NCI-H510A (cell line): ENCODE results near the gene CCM2.
A peak's percentile ranks its signal among the peaks of the same experiment; 100 is the strongest.

Experiments used
- DNase-seq: peaks from one replicate; lab custom pipeline; 2025; lab: John Stamatoyannopoulos, UW

Gene CCM2

DNA sequence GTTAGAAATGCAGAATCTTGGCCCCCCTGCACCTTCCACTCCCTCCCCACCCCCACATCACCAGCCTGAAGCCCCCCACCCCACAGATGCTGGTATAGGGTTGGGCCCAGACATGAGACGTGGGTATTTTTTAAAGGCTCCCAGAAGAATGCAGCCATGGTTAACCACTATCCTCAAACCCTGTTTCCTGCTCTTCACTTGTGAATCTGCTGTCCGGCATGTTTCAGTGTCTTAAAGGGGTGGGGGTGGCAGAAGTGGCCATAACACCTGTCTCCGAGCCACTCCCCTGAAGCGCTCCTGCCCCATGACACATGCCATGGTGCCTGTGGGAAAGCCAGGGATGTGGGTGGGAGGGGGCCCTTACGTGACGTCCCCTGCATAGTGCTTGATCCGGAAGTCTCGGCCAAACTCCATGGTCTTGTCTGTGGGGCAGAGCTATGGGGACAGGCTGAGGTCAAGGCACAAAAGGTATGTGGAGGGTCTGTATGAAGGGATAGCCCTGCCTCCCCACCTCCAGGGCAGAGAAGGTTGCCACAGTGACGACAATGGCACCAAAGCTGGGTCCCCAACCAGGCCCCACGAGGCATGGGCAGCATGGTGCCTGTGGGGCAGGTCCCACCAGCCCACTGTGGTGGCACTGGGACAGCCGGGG lies 30.8 kb upstream of the CCM2 start:
- no peak for DNase-seq

DNA sequence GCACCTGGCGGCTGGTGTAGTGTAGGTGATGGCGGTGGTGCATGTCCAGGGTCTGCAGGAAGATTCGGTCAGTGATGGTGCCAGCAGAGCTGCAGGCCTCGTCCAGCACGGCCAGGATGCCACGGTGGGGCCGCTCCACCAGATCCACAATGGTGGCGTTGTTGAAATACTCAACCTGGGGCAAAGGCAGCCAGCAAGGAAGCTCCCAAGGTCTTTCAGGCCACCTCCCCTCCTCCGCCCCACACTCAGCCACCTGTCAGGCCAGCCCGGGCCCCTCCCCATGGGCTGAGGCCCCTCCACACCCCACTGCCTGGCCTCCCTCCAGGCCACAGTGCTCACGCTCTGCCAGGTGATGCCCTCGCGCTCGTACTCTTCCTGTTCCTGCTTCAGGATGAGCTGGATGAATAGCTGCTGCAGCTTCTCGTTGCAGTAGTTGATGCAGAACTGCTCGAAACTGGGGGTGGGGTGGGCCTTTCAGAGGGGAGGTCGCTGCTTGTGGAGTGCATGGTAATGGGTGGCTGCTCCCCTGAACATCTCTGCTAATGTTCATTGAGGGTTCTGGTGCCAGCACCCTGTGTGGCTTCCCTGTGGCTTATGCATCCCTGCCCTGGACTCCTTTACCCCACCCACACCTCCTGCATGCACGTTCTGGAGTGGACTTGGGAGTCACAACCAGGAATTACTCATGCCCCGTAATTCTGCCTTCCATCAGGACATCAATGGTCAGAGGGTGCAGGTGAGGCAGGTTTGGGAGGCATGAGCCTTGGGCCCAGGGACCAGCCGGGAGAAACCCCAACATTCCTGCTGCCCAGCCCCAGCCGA lies 30.1 kb upstream of the CCM2 start:
- DNase-seq = no peak

DNA sequence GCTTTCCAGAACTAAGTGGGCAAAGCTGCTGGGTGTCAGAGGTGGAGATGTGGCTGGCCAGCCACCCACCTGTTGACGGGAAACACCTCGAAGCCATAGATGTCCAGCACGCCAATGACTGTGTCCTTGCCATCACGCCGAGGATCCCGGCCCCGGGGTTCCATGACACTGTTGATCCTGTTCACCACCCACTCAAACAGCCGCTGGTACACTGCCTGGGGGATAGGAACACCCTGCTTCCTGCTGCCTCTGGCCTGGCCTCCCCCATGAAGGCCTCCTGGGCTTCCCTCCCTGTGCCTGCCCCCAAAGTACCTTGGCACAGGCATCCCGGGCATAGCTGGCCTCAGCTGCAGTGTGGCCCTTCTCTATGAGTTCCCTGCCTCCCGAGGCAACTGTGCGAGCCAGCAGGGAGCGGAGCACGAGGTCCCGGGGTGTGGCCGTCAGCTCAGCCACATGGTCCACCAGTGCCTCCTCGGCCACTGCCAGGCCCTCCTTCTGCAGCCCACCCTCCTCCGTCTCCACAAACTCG lies 29.4 kb upstream of the CCM2 start:
- DNase-seq = no peak

DNA sequence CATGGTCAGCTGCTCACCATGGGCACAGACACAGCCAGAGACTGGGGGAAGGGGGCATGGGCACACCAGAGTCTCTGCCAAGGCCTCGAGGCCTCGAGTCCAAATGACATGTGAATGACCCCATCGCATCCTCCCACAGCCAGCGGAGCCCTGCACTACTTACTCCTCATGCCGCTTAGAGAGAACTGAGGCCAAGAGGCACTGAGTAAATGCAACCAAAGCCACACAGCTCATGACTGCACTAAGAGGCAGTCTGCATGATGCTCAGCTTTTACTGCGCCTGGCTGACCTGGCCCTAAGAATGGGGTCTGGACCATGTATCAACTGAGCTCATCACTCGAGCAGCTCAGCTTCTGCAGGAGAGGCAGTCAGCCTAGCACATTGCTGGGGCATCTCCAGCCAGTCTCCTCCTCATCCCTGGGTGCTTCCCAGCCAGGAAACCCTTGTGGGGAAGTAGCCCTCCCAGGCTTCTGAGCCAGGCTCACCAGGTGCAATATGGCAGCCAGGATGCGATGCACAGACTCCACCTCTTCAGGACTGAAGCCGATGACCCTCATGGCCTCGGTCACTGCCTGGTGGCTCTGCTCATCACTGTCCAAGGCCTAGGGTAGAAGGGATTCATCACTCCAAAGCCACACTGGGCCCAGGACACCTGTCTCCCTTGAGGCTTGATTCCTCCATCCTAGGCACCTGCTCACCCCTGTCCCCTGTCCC lies 28.7 kb upstream of the CCM2 start:
- no peak for DNase-seq

DNA sequence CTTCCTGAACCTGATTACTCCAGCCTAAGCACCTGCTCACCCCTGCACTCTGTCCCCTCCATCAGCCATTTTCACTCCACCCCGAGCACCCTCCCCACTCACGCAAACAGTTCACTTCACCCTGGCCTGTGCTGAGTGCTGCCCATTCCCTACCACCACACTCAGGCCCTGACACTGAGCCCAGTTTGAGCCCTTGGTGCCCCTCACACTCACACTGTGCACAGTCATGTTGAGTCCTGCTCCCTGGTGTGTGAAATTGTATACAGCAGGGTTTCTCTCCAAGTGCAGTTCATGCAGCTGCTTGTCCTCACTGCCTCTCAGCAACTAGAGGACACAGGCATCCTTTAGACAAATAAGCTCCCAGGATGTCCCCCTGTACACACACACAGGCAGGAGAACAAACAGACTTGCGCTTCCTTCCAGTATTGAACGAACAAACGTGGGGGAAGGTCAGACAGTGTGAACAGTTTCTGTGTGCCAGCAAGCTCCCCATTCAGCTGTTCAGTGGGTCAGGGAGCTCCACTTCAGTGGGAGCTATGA lies 28.0 kb upstream of the CCM2 start:
- peak; percentile 41 for DNase-seq

DNA sequence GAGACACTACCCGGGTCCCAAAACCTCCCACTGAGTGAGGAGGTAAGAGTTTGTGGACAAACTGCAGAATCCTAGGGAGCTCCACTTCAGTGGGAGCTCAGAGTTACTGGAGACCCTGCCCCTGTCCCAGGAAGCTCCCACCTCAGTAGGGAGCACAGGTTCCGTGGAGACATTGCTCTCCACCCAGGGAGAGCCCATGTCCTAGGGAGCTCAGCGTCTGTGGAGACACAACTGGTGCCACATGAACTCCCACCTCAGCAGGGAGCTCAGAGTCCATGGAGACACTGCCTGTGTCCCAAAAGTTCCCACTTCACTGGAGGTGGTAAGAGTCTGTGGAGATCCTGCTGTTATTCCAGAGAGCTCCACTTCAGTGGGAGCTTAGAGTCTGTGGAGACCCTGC lies 27.4 kb upstream of the CCM2 start:
- DNase-seq = no peak

DNA sequence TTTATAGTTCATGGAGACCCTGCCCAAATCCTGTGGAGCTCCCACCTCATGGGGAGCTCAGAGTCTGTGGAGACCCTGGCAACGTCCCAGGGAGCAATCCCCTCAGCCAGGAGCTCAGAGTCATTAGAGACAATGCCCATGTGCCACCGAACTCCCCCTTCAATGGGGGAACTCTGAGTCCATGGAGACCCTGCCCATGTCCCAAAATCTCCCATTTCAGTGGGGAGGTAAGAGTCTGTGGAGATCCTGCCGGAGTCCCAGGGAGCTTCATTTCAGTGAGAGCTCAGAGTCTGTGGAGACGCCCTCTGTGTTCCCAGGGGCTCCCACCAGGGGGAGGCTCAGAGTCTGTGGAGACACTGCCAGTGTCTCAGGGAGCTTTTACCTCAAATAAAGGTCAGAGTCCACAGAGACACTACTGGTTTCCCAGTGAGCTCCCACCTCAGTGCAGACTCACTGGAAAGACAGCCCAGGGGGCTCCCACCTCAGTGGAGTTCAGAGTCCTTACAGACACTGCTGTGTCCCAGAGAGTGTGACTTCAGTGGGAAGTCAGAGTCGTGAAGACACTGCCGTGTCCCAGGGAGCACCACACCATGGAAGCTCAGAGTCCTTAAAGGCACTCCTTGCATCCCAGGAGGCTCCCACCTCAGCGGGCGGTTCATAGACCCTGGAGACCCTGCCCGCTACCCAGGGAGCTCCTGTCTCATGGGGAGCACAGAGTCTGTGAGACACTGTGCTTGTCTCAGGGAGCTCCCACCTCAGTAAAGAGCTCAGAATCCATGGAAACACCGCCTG lies 26.2 kb upstream of the CCM2 start:
- DNase-seq = no peak

DNA sequence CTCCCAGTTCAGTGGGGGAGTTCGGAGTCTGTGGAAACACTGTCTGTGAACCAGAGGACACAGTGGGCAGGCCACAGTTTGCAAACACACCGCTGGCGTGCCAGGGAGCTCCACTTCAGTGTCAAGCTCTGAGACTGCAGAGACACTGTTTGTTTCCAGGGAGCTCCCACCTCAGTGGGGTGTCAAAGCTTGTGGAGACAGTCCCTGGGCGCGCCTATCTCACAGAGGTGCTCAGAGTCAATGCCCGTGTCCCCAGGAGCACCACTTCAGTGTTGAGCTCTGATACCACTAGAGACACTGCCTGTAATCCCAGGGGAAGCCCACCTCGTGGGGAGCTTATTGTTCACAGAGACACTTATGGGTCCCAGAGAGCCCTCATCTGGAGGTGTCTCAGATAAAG lies 25.5 kb upstream of the CCM2 start:
- DNase-seq = no peak

DNA sequence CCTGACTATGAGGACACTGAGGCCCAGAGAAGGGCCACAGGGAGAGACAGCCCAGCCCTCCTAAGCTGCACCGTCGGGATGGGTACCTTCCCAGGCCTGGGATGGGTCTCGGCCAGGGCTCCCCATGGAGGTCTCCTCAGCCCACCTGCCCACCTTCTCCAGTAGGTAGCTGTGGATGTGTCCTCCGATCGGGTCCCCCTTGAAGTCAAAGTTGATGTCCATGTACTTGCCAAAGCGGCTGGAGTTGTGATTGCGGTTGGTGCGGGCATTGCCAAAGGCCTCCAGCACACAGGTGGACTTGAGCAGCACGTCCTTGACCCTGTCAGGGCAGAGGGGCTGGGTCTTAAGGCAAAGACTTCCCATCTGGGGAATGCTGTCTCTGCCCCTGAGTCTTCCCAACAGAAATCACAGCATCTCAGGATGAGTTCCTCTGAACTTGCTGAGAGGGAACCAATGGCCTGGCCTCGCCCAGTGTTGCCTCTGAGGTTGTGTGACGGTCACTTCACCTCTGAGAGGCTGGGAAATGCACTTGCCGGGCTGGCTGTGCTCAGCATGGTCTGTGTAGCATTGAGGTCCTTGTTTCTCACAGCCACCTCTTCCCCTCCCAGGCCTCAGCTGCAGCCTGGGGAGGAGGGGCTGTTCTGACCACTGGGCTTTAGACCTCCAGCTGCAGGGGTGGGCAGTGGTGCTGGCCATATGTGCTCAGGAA lies 24.5 kb upstream of the CCM2 start:
- DNase-seq = no peak

DNA sequence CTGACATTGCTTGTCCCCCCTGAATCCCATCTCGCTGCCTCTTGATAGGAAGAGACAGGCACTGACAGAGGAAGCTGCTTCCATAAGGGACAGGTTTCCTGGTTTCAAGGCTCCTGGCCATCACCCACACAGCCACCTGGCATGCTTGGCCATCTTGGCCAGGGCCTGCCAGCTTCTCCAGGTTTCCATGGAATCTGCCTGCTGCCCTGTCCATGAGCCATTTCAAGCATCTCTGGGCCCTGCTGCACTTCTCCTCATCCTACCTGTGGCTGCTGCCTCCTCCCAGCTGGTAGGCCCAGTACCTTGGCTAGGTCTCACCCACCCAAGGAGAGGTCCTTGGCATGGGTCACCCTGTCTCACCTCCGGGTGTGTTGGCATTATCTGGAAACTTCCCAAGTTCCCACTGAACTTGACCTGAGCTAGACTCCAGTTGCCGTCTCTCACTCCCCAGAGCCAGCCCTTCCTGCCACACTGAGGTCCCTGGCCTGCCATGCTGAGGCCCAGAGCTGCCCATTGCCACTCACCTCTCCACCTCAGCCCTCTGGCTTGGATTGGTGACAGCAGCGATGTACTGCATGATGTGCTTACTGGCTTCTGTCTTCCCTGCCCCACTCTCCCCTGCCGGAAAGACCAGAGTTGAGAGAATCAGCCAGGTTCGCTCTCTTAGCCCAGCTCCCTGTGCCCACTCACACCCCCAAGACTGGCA lies 23.8 kb upstream of the CCM2 start:
- no peak for DNase-seq

DNA sequence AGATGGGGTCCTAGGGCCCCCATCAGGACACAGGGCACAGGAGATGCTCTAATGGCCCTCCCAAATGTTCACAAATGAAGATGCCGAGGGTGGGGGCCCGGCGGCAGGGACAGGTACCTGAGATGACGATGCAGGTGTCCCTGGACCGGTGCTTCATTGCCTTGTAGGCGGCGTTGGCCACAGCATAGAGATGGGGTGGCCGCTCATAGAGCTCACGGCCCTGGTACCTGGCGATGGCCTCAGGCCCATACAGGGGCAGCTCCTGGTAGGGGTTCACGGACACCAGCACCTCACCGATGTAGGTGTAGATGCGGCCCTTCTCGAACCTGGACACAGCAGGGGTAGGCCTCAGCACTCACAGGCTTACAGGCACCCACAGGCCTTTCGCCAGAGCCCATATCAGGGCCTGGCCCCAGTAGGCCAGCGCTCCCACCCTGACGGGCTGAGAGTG lies 23.2 kb upstream of the CCM2 start:
- DNase-seq = no peak

DNA sequence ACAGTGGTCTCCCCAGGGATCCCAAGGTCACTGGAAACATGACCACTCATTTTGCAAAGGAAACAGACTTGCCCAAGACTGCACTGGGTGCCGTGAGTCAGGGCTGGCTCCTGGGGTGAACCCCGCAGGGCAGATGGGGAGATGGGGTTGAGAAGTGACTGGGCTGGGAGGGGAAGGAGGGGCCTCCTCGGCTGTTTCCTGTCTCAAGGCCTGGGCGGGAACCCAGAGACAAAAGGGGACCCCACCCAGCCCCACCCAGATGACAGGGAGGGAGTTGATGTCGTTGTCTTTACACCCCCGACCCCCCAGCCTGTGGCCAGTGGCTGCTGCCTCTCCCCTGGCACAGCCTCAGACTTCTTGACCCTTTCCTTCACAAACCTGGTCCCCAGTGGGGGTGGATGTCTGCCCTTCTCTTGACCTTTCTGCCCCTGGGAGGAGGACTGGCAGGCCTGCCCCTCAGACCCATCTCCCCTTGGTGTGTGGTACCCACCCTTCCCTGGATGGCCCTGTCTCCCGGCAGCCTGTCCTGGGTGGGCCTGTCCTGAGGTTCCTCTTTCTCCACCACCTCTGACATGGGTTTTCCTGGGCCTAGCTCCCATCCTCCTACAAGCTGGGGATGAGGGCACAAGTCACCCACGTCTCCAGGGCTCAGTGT lies 22.6 kb upstream of the CCM2 start:
- DNase-seq = no peak

DNA sequence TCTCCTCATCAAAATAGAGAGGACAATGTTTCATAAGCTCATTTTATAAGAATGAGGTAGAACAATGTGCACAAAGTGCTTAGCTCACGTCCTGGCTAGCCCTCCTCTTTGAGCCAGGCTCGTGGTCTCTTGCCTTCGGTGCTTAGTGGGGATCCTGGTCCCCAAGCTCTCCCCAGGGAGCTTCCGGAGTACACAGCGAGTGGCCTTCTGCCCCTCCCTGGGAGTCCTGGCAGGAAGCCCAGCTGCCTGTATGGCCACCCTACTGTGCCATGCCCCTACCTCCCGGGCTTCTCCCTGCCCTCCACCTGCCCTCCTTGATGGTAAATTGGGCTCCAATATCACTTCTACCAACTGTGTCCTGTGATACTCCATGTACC lies 22.1 kb upstream of the CCM2 start:
- DNase-seq = no peak

DNA sequence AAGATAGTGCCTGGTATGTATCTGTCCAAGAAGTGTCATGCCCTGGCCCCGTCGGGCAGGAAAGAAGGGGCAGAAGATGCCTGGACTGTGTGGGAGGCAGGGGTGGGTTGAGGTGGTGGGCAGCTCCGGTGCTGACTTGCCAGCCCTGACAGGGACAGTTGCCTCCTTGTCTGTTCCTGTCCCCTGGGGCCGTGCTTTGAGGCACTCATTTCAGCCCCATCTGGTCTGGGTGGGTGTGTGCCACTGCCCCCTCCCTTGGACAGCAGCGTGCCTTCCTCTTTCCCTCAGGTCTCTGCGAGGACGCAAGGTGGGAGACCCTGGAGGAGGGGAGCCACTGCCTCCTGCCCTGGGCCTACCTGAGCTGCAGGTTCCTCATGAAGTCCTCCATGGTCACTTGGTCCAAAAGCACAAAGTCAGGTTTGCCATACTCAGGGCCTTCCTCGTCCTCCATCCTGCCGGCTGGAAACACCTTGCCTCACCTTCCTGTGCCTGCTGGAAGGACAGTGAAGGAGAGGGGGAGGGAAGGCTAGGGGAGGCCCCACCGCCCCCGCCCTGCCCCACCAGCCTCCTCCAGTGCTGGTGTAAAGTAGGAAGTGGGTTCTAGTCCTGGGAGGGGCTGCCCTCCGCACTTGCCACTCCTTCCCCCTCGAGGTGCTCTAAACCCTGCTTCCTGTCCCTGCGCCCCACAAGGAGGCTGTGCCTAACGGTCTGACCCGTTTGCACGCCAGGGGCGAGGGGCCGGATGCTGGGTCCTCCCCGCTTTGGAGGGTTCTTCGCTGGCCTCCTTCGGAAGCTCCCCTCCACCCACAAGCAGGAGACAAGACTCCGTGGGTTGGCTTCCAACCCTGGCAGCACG lies 21.3 kb upstream of the CCM2 start, which contains the start of gene MYO1G:
TSS of gene MYO1G (minus strand) at position 505 of the 856 bp plus-strand sequence. CDS start at position 451, 54 bp downstream.
- DNase-seq = no peak

DNA sequence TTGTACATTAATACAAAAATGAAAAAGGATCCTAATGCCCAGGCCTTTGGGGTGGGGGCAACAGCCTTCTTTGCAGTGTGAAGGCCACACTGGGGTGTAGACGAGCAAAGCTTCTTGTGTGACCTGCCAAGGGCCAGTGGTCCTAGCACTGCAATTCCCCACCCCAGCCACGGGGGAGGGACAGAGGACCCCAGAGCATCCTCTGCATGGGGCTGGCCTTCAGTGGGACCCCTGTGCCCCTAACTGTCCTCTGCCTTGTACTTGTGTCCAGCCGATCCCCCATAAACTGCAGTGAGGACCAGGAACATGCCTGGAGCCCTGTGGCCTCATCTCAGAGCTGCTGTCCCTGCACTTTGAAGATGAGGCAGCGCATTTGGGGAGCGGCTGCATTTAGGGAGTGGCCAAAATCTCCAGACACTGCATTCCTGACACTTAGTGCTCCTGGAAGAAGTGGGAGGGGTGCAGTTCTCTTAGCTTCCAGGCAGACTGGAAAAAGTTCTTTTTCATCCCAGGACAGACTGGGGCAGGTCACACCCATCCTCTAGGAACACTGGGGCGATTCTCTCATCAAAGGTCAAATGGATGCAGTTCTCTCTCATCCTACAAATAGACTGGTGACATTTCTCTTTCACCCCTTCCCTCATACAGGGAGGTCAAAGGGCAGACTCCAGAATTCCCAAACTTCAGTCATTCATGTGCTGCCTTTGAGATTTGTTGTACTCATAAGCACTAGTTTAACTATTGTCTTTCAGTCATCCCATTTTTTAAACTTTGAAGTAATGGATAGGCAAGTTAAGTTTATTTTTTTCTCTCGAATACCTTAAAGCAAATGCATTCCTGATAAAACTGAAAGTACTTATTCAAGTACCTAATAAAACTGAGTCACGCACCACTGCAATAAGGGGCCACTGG lies 20.3 kb upstream of the CCM2 start:
- no peak for DNase-seq

DNA sequence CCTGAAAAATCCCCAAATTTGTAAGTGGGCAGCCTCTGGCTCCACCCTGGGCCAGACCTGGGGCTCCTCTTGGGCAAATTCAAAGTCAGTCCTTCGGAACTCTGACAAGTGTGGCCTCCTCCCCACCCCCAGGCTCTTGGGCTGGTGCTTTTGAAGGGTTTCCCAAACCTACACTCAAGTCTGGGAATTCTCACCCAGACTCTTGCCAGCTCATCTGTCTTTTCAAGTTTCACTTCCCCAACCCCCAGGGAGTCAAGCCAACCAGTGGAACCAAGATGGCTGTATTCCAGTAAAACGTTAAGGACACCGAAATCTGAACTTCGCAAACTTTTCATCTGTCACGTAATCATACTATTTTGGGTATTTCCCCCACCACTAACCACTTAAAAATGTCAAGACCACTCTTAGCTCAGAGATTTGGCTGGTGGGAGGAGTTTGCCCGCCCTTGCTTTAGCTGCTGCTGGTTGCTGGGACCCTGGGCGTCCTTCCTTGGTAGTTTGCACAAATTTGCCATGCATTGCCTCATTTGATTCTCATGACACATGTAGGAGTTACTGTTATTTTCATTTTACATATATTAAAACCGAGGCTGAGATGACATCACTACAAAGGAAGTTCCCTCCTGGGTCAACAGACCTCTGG lies 19.5 kb upstream of the CCM2 start:
- no peak for DNase-seq

DNA sequence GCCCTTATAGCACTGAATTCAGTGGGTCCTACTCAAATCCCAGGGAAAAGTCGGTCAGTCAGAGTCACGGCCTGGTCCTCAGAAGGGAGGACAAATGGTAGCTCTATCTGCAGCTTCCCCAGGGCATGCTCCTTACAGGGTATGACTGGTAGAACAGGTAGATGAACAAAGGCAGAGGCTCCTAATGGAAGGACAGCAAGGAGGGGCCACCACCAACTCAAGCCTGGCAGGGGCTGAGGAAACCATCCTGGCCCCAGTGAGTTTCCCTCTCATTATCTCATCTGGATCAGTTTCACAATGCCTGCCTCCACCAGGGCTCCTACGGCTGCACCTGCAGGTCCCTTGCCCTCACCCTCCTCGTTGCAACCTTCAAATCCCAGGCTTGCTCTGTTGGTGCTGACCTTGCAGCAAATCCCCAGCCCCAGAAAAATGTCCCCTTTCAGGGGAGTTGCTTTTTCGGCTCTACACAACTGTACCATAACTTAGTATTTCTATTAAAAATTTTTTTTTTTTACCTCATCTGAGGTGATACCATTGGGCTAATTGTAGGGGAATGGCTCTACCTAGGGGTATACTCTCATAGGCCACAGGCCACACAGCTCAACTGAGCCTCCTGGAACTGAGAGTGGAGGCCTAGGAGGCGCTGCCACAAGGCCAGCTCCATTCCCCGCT lies 18.8 kb upstream of the CCM2 start:
- no peak for DNase-seq
